GM12892 (cell line): ENCODE results near the gene WHAMM.

ENCODE experiments used
- POLR2A ChIP-seq: IDR thresholded peaks from 2 replicates; pipeline ENCODE4 v1.6.1; 2011; ENCODE audit warnings: low read depth, low read length, control low read depth
- POLR2AphosphoS5 ChIP-seq: IDR thresholded peaks from 2 replicates; pipeline ENCODE4 v1.6.1; 2011; ENCODE audit warnings: low read depth, low read length, control low read depth

DNA sequence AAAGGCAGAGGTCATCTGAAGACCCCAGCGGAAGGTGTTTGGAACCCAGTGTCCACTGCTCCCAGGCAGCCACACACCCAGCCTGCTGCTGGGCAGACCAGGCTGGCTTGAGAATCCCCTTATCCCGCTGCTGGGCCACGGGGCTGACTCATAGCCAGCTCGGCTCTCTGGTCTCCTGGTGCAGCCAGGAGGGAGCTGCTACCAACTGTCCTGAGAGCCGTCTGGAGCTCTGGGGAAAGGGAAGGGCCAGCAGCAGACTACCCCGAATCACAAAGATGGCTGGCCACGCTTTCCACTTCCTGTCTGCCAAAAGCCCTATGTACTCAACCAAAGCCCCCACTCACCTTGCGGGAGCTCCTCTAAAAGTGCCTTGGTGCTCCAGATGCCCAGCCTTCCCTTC is 38.3 kb downstream of the WHAMM start:
- TF ChIP-seq POLR2A (no peak), POLR2AphosphoS5 (no peak)
